Measurements from ENCODE around the gene LRCH2. TPM values are rescaled to one million over a fixed set of nuclear protein-coding genes. Genes with fewer than 3 reads are reported as not detected.

Gene LRCH2
- total and polyA plus RNA-seq, 8 donors = 0.58 to 21.8 (median 3.0) TPM

- no peaks in the 10 kb centered on the region for H3K27me3 ChIP-seq
- H3K36me3 ChIP-seq = no peaks in the 10 kb centered on the region
- 54 to 72% (median 61%) methylated on average over 3 of the region's 3 CpGs for WGBS, 5 donors
- intact Hi-C loops (cut with DNase I; ENCODE audit: low total_unique reads) = no loop called here
- TF ChIP-seq POLR2A (IDR thresholded peaks at IDR 0.05) = no peak
- no peak for TF ChIP-seq POLR2AphosphoS5 (IDR thresholded peaks at IDR 0.05)
- no peak for TF ChIP-seq EP300 (IDR thresholded peaks at IDR 0.05)
- no peak for TF ChIP-seq CTCF (IDR thresholded peaks at IDR 0.05)
- DNase-seq = no peak
- no peak overlapping the region for H3K4me3 ChIP-seq
- no peaks in the 10 kb centered on the region for H3K4me1 ChIP-seq
- no peaks in the 10 kb centered on the region for H3K9me3 ChIP-seq
- H3K27ac ChIP-seq = no peak overlapping the region
Measured at GRCh38 chrX:115259238-115259875, 25.5 kb upstream of the LRCH2 start.

- intact Hi-C loops (cut with DNase I; ENCODE audit: low total_unique reads) = no loop called here
Measured at GRCh38 chrX:115257711-115258110, 23.8 kb upstream of the LRCH2 start.

GRCh38 chrX:115255003-115255402 is 21.1 kb upstream of the LRCH2 start:
- 75 to 89% (median 79%) methylated on average over 2 of the region's 2 CpGs for WGBS, 5 donors
- no peak for DNase-seq
- intact Hi-C loops (cut with DNase I; ENCODE audit: low total_unique reads) = no loop called here
- Histone ChIP-seq H3K9me3 (no peaks in the 10 kb centered on the region), H3K4me1 (no peaks in the 10 kb centered on the region), H3K36me3 (no peaks in the 10 kb centered on the region), H3K27me3 (no peaks in the 10 kb centered on the region), H3K4me3 (no peak overlapping the region), H3K27ac (no peak overlapping the region)
- TF ChIP-seq POLR2AphosphoS5 (IDR thresholded peaks at IDR 0.05) (no peak), CTCF (IDR thresholded peaks at IDR 0.05) (no peak), POLR2A (IDR thresholded peaks at IDR 0.05) (no peak), EP300 (IDR thresholded peaks at IDR 0.05) (no peak)

More at GRCh38 chrX:115257711-115258110, 23.8 kb upstream of the LRCH2 start:
- DNase-seq = peak in 1 of 2 donors; percentile 6
- no peaks in the 10 kb centered on the region for H3K27me3 ChIP-seq
- no peak overlapping the region for H3K4me3 ChIP-seq
- no peak overlapping the region for H3K27ac ChIP-seq
- no peaks in the 10 kb centered on the region for H3K4me1 ChIP-seq
- H3K36me3 ChIP-seq = no peaks in the 10 kb centered on the region
- H3K9me3 ChIP-seq = no peaks in the 10 kb centered on the region
- TF ChIP-seq CTCF (IDR thresholded peaks at IDR 0.05) (no peak), POLR2AphosphoS5 (IDR thresholded peaks at IDR 0.05) (no peak), EP300 (IDR thresholded peaks at IDR 0.05) (no peak), POLR2A (IDR thresholded peaks at IDR 0.05) (no peak)

- Histone ChIP-seq H3K9me3 (no peaks in the 10 kb centered on the region), H3K4me1 (no peaks in the 10 kb centered on the region), H3K27me3 (no peaks in the 10 kb centered on the region), H3K4me3 (no peak overlapping the region), H3K36me3 (no peaks in the 10 kb centered on the region), H3K27ac (no peak overlapping the region)
- TF ChIP-seq POLR2A (IDR thresholded peaks at IDR 0.05) (no peak), CTCF (IDR thresholded peaks at IDR 0.05) (no peak), EP300 (IDR thresholded peaks at IDR 0.05) (no peak), POLR2AphosphoS5 (IDR thresholded peaks at IDR 0.05) (no peak)
- intact Hi-C loops (cut with DNase I; ENCODE audit: low total_unique reads) = no loop called here
- WGBS, 5 donors = 32 to 74% (median 63%) methylated on average over 2 of the region's 2 CpGs
- no peak for DNase-seq
Measured at GRCh38 chrX:115251458-115252233, 17.8 kb upstream of the LRCH2 start.

Data from stomach (tissue), 9 donors.